Activated CD4-positive, CD25-positive, alpha-beta regulatory T cell treated with anti-CD3 and anti-CD28 coated beads, Interleukin-2, amount 50 U/mL, for 16 hours (primary cell): Measurements from ENCODE around the gene NAP1L1.

Experiments
- DNase-seq: peaks from one replicate; pipeline ENCODE4 v3.0.0-alpha.2; 2020; ENCODE audit warnings: low read depth, low spot score

NAP1L1 gene, protein sequence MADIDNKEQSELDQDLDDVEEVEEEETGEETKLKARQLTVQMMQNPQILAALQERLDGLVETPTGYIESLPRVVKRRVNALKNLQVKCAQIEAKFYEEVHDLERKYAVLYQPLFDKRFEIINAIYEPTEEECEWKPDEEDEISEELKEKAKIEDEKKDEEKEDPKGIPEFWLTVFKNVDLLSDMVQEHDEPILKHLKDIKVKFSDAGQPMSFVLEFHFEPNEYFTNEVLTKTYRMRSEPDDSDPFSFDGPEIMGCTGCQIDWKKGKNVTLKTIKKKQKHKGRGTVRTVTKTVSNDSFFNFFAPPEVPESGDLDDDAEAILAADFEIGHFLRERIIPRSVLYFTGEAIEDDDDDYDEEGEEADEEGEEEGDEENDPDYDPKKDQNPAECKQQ

DNA sequence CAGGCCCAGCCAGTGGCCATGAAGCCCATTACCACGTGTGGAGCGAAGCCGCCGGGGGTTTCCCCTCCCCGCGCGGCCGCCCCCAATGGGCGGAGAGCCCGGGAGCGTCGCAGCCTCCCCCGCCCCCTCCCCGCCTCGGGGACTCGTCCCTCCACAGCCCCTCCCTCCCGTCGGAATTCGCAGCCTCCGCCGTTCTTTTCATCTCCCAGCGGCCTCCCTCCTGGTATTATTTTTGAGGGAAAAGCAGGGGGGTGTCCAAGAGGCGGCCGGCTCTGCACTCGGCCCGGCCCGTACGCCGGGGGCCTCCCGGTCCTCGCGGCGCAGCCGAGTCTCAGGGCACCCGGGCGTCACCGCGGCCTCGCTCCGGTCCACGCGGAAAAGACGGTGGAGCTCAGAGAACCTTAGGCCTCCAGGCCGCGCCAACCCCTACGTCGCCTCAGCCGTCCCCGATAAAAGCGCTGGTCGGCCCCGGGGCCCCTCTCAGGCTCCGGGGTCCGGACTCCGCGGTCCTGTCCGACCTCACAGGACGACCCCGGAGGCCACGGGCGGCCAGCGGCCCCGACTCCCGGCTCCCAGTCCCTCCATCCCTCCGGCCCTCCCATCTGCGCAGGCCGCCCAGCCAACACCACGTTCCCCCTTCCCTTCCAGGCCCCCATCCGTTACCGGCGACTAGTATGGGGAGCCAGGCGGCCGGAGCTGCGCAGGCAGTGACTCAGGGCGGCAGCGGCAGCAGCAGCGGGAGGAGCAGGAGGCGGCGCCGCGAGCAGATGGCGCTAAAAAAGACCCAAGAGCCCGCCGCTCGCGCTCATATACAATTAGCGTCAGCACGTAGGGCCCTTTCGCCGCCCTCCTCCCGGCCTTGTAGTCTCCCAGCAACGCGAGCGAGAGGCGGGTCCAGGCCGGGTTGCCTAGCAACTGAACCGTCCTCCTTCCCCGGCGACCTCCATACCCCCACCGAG is at the start of gene NAP1L1:
TSS of gene NAP1L1 (minus strand) at position 782 of the 959 bp plus-strand sequence. CDS start 10,466 bp downstream, outside the sequence.
- DNase-seq = peak; percentile 90

DNA sequence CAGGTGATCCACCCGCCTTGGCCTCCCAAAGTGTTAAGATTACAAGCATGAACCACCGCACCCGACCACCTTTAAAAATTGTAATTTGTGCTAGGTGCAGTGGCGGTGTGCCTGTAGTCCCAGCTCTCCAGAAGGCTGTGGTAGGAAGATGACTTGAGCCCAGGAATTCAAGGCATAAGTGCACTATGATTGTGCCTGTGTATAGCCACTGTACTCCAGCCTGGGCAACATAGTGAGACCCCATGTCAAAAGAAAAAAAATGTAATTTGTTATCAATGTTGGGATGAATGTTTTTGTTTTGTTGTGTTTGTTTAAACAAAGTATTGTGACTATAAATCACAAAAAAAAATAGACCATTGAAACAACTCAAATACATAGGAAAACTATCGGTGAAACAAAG is 43.1 kb upstream of the NAP1L1 start:
- no peak for DNase-seq

DNA sequence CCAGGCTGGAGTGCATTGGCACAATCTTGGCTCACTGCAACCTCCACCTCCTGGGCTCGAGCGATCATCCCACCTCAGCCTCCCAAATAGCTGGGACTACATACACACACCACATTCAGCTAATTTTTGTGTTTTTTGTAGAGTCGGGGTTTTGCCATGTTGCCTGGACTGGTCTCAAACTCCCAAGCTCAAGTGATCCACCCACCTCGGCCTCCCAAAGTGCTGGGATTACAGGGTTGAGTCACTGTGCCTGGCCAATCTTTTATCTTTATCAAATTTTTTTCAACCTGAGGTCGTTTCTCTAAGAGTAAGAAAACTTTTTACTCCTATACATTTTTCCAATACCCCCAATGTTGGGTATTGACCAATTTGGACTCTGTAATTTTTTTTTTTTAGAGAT is 40.0 kb upstream of the NAP1L1 start:
- DNase-seq = no peak

DNA sequence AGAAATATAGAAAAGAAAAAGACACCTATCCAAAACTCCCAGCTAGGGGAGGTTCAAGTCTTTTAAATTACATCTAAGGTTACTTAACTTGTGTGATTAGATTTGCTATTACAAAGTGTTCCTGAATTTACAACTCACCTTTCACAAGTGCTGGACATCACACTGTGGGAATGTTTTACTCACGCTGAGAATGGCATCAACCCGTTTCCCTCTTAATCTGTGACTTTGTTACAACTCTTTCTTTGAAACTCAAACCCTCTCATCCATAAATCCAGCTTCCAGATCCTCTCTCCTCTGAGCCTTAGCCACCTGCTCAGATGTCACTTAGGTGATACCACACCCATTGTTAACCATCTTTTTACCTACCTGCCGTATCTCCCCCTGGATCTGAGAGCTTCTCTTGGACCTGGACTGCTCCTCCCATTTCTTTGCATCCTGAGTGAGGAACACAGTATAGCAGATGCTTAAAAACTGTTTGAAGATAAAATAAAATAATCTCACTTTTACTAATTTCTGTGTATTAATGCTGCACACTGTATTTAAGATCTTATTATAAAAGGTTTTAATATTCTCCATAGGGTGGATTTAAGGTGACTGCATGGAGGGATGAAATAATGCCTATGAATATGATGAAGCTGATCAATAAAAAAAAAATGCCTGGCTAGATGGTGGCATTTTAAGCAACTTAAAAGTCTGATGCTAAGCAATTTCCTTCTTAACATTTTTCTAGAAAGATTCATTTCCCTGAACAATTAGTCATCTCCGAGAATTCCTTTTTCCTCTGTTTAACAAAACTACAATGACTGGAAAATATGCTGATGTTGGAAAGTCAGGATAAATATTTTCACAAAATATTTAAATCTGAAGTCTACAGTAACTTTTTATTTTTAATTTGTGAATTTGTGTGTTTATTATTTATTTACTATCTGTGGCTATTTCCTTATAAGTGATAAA is 39.1 kb upstream of the NAP1L1 start:
- no peak for DNase-seq

DNA sequence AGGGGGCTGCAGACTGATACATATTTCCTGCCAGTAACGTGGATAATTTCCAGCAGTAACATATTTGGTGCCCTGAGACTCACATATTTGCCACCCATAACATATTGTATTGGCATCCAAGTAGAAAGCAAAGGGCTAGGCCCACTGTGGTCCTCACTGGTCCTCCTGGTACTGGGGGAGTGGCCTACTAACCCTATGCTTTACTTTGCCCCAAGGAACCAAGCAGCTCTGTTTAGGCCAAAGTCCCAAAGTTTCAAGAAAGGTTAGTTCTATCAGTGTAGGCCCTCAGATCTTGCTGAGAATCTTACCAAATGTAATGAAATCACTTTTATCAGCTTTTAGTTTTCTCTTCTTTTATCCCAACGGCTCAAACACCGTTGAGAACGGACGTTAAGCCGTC is 35.4 kb upstream of the NAP1L1 start:
- no peak for DNase-seq

DNA sequence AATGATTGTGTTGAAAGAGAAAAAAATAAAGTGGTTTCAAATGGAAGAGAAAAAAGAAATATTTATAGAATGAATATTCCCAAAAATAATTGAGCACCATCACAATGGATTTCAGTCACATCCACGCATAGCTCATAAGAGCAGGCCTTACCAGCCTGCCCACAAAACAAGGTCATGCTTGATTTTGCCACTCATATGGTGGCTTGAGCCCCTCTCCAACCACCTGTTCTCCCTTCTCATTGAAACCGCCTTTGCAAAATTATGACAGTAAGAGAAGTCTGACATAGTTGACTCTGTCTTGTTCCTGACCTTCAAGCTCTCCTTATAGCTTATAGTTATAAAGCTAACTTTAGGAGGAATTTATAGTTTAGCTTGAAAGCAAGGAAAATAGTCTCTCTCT is 33.3 kb upstream of the NAP1L1 start:
- DNase-seq = no peak

DNA sequence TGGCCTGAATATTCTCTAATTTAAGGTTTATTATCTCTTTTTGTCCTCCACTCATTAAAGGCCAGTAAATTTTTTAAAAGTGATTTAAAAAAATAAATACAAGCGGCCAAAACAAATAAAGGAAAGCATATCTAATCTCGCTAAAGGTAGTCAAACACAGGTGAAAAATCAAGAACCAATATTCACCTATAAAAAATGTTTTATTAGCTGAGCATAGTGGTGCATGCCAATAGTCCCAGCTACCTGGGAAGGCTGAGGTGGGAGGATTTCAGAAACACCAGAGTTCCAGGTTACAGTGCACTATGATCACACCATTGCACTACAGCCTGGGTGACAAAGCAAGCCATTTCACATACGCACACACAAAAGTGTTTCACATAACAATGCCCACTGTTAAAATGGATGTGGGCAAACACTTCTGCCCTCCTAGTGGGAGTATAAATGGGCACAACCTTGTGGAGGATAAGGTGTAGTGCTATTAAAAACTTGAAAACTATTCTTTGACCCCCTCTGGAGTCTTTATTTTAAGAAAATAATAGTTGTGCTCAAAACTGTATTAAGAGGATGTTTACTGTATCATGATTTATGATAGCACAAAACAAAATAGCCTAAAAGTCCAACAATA is 32.7 kb upstream of the NAP1L1 start:
- no peak for DNase-seq

DNA sequence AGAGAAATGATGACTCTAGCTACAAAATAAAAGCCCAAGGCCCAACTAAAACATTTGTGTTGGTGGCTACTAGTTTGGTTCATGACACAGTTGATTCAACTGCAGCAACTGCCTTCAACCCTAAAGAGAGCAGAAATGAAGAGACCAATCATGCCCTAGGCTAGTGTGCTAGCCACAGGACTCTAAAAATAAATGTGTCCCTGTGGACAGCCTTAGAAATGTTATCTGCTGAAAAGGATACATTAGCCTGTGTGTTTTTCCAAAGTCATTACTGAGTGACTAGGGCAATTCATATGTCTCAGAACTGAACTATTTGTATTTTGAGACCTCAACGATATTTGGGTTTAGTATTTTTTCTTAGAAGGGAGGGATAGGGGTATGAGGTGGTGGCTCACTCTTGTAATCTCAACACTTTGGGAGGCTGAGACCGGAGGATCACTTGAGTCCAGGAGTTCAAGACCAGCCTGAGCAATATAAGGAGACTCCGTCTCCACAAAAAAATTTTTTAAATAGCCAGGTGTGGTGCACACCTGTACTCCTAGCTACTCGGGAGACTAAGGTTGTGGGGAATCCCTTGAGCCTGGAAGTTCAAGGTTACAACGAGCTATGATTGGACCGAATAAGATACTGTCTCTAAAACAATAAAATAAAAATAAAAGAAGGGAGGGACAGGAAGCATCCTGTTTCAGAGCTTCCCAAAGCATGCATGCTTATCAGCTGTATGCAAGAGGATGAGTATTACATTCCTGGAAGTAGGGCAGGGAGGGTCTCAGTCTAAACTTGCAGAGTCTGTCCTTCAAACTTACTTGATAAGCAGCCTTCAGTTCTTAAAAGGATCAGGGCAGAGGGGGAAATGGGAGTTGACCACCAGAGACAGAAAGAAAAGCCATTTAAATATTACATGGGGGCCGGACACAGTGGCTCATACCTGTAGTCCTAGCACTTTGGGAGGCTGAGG is 29.6 kb upstream of the NAP1L1 start:
- no peak for DNase-seq

DNA sequence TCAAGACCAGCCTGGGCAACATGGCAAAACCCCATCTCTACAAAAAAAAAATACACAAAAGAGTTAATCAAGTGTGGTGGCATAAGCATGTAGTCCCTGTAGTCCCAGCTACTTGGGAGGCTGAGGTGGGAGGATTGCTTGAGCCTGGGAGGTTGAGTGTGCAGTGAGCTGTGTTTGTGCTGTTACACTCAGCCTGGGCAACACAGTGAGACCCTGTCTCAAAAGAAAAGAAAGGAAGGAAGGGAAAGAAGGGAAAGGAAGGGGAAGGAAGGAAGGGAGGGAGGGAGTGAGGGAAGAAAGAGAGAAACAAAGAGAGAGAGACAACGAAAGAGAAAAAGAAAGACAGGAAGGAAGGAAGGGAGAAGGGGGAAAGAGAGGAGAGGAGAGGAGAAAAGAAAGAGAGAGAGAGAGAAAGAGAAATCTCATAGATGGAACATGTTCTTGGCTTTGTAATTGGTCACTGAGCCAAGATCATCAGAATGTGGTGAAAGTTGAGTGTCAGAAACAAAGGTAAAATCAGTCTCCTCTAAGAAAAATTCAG is 26.8 kb upstream of the NAP1L1 start:
- DNase-seq = no peak

DNA sequence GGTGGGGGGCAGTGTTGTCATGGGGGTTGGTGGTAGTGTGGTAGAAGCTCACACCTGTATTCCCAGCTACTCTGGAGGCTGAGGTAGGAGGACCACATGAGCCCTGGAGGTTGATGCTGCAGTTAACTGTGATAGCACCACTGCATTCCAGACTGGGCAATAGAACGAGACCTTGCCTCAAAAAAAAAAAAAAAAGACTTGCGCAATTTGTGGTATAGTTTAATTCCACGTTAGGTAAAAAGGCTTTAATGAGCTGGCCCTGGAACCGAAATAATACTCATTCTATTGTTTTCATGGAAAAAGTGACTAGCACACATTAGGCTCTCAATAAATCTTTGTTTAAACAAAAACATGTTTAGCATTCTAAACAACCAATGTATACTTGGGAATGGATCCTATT is 25.4 kb upstream of the NAP1L1 start:
- no peak for DNase-seq

DNA sequence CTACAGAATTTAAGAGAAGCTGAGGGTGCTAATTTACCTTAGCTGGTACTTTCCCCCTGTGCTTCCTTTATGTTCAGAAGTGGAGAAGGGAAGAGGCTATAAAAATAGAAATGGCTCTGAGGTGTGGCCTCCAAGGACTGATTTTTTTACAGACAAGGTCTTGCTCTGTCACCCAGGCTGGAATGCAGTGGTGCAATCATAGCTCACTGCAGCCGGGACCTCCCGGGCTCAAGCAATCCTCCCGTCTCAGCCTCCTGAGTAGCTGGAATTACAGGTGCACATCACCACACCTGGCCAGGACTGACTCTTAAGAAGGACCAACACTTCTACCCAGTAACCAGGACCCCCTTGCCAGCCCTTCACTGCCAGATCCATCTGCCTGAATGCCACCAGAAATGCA is 23.9 kb upstream of the NAP1L1 start:
- DNase-seq = no peak

DNA sequence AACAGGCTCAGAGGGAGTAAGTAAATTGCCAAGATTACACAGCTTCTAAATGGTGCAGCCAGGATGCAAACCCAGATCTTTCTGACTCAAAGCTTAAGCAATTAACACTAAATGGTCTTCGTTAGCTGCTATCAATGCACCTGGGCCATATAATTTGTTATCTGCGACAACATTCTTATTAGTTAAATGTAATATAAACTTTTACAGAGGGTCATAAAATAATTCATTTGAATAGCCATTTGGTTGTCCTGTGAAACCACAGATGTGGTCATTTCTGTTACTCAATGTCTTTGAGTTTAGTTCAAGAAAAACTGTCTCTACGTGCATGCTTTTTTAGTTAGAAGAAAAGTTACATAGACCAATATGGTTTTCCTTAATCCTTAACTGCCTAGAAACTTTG is 22.1 kb upstream of the NAP1L1 start:
- no peak for DNase-seq

DNA sequence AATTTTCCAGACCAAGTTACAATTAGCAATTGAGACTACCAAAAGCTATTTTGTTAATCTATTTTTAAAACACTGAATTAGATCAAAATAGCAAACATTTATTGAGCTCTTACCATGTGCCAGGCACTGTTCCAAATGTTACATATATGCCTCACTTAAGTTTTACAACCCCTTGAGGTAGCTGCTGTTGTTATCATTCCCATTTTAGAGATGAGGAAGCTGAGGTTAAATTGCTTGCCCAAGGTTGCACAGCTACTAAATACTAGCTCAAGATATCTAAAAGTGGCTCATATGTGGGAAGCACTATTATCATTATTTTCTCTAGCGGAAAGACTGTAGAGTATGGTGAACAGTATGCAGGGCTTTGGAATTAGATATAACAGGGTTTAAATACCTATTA is 19.5 kb upstream of the NAP1L1 start:
- DNase-seq = no peak

DNA sequence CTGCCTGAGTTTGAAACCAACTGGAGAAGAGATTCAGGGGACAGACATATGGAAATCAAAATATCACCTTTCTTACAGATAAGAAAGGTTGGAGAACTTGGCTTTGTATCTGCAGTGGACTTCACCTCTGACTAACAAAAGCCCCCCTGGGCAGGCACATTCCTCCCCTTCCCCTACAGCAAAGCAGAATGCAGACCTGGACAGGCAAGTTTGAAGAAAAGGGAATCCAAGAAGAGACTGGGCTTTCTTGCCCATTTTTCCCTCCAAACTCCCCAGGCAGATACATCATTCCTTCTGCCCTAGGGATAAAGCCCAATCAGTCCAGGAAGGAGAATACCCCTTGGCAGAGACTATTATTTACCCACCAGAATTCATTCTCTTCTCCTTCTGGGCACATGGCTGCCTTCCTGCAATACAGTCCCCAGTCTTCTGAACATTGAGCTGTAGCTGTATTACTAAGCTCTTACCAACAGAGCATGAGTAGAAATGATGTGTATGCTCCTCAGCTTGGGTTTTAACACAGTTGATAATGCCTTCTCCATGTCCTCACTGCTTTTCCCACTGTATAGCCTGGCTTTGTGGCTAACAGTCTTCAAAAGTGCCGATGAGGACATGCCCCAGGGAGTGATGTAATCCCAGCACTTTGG is 17.4 kb upstream of the NAP1L1 start:
- no peak for DNase-seq

DNA sequence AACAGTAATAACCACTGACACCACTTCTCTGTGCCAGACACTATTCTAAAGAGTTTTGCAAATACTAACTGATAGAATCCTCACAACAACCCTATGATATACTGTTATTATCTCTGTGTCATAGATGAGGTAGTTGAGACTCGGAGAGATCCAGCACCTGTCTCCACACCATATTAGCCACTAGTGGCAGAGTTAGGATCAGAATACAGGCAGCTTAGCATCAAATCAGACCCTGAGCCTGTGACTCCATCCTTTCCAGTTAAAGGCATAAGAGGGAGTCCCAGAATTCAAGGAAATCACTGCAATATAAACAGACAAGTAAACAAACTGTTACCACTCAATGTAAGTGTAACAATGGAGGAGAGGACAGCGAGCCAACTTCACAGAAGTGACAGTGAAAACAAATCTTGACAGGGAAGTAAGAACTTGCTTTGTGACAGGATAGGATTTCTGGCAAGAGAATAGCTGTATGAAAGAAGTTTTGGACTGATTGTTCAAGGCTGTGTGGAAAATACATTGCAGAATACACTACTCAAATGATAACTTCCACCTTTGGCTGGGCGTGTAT is 11.7 kb upstream of the NAP1L1 start:
- no peak for DNase-seq

DNA sequence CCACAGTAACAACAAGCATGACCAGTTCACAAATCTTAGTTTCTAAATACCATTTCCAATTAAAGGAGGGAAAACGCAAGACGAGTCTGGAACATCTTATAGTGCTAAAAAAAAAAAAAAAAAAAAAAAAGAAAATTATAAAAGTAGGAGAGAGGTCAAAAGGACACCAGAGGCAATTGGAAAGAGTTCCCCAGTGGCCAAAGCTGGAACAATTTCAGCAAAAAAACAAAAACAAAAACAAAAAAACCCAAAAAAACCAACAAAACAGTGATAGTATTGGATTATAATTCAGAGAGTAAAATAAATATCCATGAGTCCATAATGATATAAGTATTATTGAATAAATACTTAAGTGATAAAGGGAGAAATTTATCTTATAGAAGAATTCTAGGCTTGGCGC is 10.3 kb upstream of the NAP1L1 start:
- no peak for DNase-seq

DNA sequence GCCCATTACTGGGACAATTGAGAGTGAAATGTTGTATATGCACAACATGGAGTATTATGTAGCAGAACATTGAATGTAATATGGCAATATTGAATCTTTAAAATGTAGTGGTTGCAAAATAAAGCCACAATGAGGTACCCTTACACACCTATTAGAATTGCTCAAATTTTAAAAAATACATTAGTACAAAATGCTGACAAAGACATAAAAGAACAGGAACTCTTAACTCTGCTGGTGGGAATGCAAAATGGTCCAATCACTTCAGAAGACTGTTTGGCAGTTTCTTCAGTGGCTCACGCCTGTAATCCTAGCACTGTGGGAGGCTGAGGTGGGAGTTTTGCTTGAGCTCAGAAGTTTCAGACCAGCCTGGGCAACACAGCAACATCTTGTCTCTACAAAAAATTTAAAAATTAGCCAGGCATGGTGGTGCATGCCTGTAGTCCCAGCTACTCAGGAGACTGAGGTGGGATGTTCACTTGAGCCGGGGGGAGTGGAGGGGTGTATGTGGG is 6.8 kb upstream of the NAP1L1 start:
- DNase-seq = no peak

DNA sequence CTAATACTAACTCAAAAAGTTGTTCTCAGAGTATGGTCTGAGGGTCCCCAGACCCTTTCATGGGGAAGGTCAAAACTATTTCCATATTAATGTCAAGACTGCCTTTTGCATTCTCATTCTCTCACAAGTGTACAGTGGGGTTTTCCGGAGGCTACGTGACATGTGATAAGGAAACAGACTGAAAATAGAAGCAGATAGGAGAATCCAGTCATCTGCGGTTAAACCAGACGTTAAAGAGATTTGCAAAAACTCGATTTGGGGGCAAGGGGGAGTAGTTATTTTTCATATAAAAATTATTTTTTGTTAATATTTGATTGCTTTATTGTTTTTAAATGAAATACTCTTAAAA is 1.0 kb upstream of the NAP1L1 start:
- DNase-seq = no peak
